Mononuclear cell (primary cell): Measurements from ENCODE around the gene LARGE1. TPM values are rescaled to one million over a fixed set of nuclear protein-coding genes. Genes with fewer than 3 reads are reported as not detected.

ENCODE experiments used
- H3K27me3 ChIP-seq: 2 replicates; pipeline ENCODE4 v1.6.0; 2011; ENCODE audit warnings: low read length, control low read depth; ENCODE audit not compliant: insufficient read depth
- H3K4me1 ChIP-seq: 2 replicates; pipeline ENCODE4 v1.5.1; 2011; ENCODE audit warnings: mild to moderate bottlenecking, low read length, control low read depth; ENCODE audit not compliant: insufficient read depth
- H3K4me3 ChIP-seq: 2 replicates; pipeline ENCODE4 v1.5.1; 2011; ENCODE audit warnings: mild to moderate bottlenecking, low read length, moderate library complexity
- H3K9me3 ChIP-seq: 2 replicates; pipeline ENCODE4 v1.5.1; 2011; ENCODE audit warnings: low read depth, mild to moderate bottlenecking, control low read depth, low read length
- total RNA-seq: library from RNA; depleted of rRNA; stranded (reverse); fragments of >200 nt; gene quantifications from one replicate; pipeline ENCODE4 v1.2.3, GENCODE V29; 2012

Gene LARGE1
- total RNA-seq, 1 donor, result 3.9 TPM

DNA sequence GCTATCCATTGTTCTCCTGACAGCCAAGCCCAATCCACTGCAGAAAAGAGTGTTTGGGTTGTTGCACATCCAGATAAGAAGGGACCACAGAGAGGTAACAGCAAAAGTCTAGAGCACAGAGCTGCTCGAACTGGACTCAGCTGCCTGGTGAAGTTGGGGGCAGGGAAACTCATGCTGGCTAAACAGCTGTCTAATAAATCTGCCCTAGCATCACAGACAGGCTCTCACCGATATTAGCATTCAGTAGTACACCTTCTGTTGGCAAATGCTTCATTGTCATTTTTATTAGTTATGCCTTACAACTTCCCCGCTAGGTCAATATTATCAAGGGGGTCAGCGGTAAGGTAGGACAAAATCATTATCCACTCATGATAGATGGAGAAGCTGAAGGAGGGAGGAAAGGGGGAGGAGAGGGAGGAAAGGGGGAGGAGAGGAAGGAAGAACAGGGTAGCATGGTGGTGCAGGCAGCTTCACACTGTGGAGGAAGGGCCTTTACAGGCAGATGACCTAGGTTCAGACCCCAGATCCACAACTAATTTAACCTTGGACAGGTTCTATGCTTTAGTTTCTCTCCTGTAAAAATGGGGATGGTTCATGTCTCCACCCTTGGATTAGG lies 102.7 kb downstream of the LARGE1 start:
- H3K9me3 ChIP-seq, result no peaks in the 10 kb centered on the region
- H3K27me3 ChIP-seq, result no peaks in the 10 kb centered on the region
- H3K4me1 ChIP-seq, result no peaks in the 10 kb centered on the region
- no peak overlapping the region for H3K4me3 ChIP-seq

DNA sequence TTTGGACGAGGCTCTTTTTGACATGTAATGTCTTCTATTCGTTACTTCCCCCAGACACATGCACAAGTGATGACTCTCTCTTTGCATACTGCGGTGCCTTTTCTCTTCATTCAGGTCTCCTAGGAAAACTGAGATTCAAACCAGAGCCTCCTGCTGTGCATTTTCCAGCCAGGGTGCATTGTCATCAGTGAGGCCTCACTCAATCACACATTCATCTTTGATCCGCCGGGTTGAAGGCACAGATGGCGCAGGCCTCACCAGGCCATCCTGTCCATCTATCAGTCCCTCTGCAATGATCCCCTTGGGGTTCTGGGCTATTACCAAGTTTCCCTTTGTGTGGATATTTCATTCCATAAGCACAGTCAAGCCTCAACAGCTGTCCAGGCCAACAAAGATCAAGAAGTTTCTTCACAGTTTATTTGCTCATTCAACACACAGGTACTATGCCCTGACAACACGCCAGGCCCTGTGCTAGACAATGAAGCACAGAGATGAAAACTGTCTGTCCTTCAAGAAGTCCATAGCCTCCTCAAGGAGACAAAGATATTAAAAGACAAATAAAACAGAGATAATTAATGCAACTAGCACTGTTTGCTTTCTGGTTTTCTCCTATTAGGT lies 107.8 kb downstream of the LARGE1 start:
- no peaks in the 10 kb centered on the region for H3K27me3 ChIP-seq

DNA sequence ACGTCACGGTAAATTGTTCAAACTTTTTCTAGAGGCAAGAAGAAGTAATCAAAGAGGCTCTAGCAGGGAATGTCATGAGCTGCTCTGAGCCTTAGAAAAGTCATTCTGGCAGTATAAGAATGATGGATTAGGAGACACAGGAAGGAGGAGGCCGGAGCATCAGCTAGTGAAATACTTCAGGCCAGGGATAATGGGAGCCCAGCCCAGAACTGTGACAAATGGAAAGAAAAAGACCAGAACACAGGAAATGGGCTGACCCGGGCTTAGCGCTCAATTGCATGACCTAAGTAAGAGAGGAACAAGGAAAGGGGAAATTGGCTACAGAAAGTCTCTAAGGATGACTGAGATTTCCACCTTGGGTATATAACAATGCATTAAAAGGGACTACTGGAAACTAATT lies 108.6 kb downstream of the LARGE1 start:
- H3K4me3 ChIP-seq, result no peak overlapping the region
- no peaks in the 10 kb centered on the region for H3K4me1 ChIP-seq
- H3K27me3 ChIP-seq, result no peaks in the 10 kb centered on the region
- no peaks in the 10 kb centered on the region for H3K9me3 ChIP-seq

More for the DNA sequence above, 107.8 kb downstream of the LARGE1 start:
- no peak overlapping the region for H3K4me3 ChIP-seq
- H3K4me1 ChIP-seq, result no peaks in the 10 kb centered on the region
- no peaks in the 10 kb centered on the region for H3K9me3 ChIP-seq

DNA sequence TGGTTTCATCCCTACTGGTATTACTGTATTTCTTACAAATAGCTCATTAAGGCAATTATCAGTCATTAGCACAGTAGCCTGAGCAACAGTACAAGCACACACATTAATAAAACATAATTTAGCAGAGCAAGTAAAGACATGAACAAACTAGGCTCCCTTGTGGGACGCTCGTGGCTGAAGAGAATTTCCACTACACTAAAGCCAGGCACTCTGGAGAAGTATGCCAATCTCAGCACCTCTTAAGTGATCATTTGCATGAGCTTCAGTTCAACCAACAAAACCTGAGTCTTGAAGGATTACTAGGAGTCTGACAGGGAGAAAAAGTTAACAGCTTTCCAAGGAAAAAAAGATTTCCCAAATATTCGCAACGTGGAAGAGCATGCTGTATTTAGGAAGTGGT lies 109.1 kb downstream of the LARGE1 start:
- no peaks in the 10 kb centered on the region for H3K9me3 ChIP-seq
- no peaks in the 10 kb centered on the region for H3K27me3 ChIP-seq
- no peaks in the 10 kb centered on the region for H3K4me1 ChIP-seq
- no peak overlapping the region for H3K4me3 ChIP-seq

DNA sequence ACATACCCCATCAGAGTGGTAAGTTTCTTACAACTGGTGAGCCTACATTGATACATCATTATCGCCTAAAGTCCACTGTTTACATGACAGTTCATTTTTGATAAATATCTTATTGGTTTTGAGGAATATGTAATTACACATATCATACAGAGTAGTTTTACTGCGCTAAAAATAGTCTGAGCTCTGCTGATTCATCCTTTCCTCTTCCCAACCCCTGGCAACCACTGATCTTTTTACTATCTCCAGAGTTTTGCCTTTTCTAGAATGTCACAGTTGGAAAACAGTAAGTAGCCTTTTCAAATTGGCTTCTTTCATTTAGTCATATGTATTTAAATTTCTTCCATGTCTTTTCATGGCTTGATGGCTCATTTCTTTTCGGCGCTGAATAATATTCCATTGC lies 112.8 kb downstream of the LARGE1 start:
- Histone ChIP-seq H3K4me3 (no peak overlapping the region), H3K4me1 (no peaks in the 10 kb centered on the region), H3K9me3 (no peaks in the 10 kb centered on the region), H3K27me3 (no peaks in the 10 kb centered on the region)

DNA sequence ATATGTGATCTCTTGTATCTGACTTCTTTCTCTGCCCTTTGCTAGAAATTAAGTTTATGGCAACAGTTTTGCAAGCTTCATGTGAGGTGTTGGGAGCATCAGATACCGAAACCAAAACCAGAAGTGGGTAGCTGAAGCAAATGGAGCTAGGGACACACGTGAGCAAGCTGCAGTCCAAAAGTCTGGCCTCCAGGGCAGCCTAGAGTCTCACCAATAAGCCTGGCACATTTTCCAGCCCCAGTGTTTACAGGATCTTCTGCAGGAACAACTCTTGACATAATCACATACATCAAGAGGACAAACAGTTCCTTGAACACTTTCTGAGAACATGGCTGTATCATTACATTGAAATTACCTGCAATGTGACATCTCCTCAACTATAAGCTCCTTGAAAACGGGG lies 114.1 kb downstream of the LARGE1 start:
- H3K9me3 ChIP-seq, result no peaks in the 10 kb centered on the region
- H3K27me3 ChIP-seq, result no peaks in the 10 kb centered on the region
- H3K4me1 ChIP-seq, result no peaks in the 10 kb centered on the region
- no peak overlapping the region for H3K4me3 ChIP-seq

DNA sequence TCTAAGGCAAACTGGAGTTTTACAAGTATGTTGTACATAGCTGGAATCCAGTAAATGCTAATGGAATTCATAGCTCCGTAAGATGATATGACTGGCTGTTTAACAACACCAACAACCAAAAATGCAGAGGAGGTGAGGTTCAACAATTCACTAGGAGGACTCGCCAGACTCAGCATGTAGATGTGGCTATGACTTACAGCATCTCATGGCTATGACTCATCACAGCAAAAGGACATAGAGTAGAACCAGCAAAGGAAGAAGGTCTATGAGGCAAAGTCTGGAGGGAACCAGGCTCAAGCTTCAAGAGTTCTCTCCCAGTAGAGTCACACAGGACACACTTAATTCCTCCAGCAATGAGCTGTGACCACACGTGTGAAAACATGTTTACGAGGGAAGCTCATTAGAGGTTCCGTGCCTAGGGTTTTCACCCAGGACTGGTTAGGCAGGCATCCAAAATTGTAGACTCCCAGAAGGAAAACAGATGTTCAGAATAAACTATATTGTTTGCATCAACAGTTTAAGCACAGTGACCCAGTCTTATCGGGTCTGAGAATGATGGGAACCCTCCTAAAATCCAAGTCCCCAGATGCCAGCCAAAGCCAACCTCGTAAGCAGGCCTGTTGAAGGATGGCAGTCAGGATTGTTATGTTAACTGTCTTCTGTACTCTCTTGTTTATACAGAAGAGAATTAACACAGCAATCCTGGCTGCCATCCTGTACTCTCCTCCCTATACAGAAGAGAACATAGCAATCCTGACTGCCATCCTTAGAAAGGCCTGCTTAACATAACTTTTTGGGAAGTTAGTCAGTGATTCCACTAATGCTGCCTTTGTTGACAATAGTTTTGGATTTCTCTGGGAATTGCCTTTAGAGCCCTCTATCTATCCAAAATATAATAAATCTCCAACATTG lies 116.6 kb downstream of the LARGE1 start:
- no peak overlapping the region for H3K4me3 ChIP-seq
- no peaks in the 10 kb centered on the region for H3K4me1 ChIP-seq
- H3K27me3 ChIP-seq, result no peaks in the 10 kb centered on the region
- H3K9me3 ChIP-seq, result no peaks in the 10 kb centered on the region

DNA sequence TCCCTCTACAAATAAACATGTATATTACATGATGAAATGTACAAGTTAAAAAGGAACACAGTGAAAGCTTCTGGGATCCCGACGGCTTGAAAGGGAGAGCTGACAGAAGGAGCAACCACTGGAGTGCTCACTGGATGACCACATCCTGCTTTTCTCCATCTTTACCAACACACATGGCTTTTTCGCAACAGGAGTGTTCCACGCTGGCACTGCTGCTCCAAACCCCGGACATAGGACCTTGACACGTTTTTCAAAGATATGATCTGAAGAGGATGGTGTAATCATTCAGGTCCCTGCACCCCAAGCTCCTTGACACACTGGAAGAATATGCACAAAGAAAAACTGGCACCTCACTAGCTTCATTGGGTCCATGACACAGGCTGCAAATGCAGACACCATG lies 121.9 kb downstream of the LARGE1 start:
- no peaks in the 10 kb centered on the region for H3K27me3 ChIP-seq
- H3K4me3 ChIP-seq, result no peak overlapping the region
- H3K9me3 ChIP-seq, result no peaks in the 10 kb centered on the region
- H3K4me1 ChIP-seq, result no peaks in the 10 kb centered on the region

DNA sequence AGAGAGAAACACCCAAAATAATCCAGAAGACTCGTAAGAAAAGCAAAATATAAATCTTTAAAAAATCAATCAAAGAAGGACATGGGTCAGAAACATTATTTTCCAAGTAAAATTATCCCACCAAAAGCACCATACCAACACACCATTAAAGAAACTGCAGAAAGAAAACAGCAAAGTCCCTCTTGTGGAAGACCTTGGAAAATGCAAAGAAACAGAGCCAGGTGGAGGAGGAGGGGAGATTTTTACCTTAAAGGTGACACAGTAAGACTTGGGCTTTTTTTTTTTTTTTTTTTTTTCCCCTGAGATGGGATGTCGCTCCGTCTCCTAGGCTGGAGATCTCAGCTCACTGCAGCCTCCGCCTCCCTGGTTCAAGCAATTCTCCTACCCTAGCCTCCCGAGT lies 123.8 kb downstream of the LARGE1 start:
- no peaks in the 10 kb centered on the region for H3K9me3 ChIP-seq
- H3K4me3 ChIP-seq, result no peak overlapping the region
- H3K27me3 ChIP-seq, result no peaks in the 10 kb centered on the region
- H3K4me1 ChIP-seq, result no peaks in the 10 kb centered on the region

DNA sequence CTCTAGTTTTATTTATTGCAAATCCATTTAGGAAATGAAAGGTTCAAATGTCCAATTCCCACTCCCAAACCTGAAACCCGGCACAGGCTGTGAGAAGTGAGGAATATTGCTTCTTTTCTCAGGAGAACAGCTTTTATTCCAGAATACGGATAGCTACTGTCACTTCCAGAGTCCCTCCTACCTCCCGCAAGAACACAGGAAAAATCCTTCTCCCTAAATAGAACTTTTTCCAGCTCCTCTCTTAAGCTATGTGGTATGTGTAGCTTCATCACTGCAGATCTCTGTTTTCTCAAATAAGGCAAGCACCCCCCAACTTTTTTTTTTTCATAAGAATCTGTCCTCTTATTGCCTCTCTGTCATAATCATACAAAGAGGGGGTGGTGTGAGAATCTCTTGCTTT lies 126.8 kb downstream of the LARGE1 start:
- H3K4me3 ChIP-seq, result no peak overlapping the region
- peaks cover 6% of the 10 kb centered on the region for H3K9me3 ChIP-seq

DNA sequence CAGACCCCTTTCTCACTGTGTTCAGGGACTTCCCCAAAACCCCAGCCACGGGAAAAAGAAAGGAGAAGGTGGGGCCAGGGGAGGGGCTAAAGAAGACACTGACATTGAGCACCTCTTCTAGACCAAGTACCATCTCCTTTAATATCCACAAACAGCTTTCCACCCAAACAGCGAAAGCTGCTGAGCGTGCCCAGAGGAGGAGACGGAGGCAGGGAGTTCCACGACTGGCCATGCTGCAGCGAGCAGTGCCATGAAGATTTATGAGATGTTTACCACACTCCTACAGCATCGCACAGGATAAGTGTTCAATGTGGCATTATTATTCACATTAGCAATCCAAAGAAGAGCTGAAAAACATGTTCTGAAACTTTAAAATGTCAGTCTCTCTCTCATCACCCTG lies 127.4 kb downstream of the LARGE1 start:
- Histone ChIP-seq H3K4me1 (no peaks in the 10 kb centered on the region), H3K27me3 (no peaks in the 10 kb centered on the region)

More for the DNA sequence above, 126.8 kb downstream of the LARGE1 start:
- no peaks in the 10 kb centered on the region for H3K4me1 ChIP-seq
- H3K27me3 ChIP-seq, result no peaks in the 10 kb centered on the region

DNA sequence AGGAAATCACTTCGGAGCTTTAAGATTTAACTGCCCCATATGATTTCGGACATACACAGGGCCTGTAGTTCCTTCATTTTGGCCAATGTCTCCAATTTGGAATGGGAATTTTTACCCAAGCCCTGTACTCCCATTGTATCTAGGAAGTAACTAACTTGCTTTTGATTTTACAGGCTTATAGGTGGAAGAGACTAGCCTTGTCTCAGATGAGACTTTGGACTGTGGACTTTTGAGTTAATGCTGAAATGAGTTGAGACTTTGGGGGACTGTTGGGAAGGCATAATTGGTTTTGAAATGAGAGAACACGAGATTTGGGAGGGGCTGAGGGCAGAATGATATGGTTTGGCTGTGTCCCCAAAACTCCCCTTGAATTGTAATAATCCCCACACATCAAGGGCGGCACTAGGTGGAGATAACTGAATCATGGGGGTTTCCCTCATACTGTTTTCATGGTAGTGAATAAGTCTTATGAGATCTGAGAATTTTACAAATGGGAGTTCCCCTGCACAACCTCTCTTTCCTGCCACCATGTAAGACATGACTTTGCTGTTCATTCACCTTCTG lies 130.5 kb downstream of the LARGE1 start:
- Histone ChIP-seq H3K4me3 (no peak overlapping the region), H3K9me3 (peaks cover 17% of the 10 kb centered on the region), H3K4me1 (no peaks in the 10 kb centered on the region), H3K27me3 (no peaks in the 10 kb centered on the region)

More for the DNA sequence above, 127.4 kb downstream of the LARGE1 start:
- Histone ChIP-seq H3K4me3 (no peak overlapping the region), H3K9me3 (peaks cover 12% of the 10 kb centered on the region)

DNA sequence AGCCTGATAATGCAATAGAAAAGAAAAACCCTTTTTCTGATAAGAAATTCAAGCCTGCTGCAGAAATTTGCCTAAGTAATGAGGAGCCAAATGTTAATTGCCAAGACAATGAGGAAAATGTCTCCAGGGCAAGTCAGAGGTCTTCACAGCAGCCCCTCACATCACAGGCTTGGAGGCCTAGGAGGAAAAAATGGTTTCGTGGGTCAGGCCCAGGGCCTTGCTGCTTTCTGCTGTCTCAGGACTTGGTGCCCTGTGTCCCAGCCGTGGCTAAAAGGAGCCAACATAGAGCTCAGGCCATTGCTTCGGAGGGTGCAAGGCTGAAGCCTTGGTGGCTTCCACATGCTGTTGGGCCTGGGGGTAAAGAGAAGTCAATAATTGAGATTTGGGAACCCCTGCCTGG lies 131.3 kb downstream of the LARGE1 start:
- Histone ChIP-seq H3K4me1 (no peaks in the 10 kb centered on the region), H3K9me3 (peaks cover 17% of the 10 kb centered on the region), H3K4me3 (no peak overlapping the region), H3K27me3 (no peaks in the 10 kb centered on the region)

DNA sequence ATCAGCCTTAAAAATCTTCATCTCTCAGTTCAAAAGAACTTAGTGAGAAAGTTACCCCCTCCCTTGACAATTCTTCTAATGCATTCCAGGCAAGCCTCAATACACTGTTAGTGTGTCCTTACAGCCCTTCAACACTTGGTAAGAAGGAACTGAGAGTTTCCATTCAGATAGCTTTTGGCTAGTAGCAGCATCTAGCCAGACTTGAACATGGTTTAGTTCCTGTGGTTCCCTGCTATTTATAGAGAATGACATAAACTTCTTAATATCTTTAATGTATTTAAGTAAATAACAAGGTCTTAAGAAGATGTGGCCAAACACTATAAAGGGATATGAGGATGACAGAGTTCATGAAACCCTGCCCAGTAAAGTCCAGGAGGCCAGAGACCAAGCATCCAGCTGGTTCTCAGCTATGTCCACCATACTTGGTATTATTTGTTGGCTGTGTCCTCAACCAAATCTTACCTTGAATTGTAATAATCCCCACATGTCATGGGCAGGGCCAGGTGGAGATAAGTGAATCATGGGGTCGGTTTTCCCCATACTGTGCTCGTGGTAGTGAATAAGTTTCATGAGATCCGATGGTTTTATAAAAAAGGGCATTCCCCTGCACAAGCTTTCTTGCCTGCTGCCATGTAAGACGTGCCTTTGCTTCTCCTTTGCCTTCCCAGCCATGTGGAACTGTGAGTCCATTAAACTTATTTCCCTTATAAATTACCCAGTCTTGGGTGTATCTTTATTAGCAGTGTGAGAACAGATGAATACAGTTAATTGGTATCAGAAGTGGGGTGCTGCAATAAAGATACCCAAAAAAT lies 132.4 kb downstream of the LARGE1 start:
- H3K4me1 ChIP-seq, result no peaks in the 10 kb centered on the region
- no peaks in the 10 kb centered on the region for H3K27me3 ChIP-seq
- peaks cover 17% of the 10 kb centered on the region for H3K9me3 ChIP-seq
- H3K4me3 ChIP-seq, result no peak overlapping the region
